GM18517 (cell line): ENCODE results near the gene SRRM4.
"Not testable (repeated sequence)": the region's sequence is repeated elsewhere in the genome, so short reads cannot be mapped to it uniquely, and the experiment has no call there.

ENCODE experiments used
- ATAC-seq: cut with Tn5 transposase; IDR thresholded peaks from one replicate; pipeline ENCODE4 v1.9.1; 2021; ENCODE audit warnings: mild to moderate bottlenecking, moderate library complexity; ENCODE audit not compliant: unreplicated experiment

SRRM4 gene

DNA sequence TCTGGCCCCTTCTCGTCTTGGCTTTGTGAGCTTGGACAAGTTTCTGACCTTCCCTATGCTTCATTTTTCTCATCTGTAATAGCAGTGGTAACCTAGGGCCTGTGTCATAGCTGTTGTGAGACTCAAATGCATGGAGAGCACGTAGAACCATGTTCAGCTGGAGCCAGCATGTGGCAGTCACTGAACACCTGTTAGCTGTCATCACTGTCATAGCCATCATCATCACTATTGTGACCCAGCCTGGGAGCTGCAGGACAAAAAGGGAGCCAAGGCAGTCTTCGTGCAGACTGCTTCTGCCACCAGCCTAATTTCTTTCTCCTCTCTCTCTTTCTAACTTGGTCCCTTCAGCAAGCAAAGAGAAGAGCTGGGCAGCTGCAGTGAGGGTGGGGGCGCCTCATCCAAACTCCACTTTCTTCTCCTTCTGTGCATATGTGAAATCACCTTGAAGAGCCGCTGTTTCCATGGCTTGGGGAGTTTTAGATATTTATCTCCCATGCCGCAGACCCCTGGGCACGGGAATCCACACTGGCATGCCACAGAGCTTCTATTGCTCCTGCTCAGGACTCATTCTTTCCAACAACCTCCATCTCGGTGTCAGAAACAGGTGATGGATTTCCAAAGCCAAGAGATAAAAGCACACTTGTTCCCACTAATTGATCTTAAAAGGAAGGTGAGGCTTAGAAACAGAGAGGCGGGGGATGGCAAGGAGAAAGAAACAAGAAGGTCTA lies 87.0 kb downstream of the SRRM4 start:
- ATAC-seq = no peak

DNA sequence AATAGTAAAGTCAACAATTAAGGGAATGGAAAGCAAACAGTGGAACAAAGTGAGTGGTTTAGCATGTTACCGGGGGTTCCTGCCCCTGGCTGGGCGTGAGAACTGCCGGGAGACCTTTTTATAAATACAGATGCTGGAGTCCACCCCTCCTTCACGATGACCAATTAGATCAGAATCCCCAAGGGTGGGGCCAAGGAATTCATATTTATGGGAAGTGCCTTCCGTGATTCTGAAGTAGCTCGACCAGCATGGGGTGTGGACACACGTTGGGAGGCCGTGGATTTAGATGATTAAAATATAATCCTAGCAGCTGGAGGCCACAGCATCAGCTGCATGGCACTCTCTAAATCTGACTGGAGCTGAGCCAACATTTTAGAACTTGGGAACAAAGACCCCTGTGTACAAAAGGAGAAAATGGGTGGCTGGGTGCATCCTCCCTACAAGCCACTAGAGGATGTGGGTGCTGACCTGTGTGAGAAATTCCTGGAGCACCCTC lies 87.9 kb downstream of the SRRM4 start:
- no peak for ATAC-seq

DNA sequence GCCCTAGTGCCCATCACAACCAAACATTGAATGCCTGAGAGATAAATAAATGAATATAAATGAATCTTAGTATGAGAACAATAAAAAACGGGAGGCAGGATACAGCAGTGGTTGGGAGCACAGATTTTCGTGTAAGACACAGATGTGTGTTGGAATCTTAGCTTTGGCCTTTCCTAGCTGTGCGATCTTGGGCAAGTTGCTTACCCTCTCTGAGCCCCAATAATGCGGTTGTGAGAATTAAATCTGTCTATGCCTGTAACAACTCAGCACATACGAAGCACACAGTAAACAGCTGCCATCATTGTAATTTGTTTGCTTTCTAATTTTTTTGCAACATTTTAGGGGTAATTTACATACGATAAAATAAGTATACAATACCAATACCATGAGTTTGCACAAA lies 89.8 kb downstream of the SRRM4 start:
- no peak for ATAC-seq

DNA sequence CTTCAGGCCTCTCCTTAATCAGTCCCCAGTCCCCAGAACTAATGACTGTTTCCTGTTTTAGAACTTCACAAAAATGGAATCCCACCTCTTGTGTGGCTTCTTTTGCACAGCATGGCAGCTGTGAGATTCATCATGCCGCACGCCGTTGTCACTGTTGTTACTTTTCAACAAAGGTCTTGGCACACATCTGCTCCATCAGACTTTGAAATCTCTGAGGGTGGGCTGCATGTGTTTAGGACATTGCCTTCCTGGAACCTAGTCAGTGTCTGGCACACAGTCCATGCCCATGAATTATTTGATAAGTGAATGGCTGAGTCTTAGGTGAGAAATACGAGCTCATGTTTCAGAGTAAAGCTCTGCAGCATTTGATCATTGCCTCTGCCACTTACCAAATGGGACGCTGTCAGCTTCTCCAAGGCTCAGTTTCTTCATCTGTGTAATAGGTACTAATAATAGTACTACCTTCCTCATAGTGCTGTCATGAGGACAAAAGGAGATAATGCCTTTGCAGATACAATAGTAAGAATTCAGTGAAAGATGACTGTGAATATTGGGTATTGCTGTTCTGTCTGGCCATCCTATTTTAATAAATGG lies 90.4 kb downstream of the SRRM4 start:
- ATAC-seq = no peak

DNA sequence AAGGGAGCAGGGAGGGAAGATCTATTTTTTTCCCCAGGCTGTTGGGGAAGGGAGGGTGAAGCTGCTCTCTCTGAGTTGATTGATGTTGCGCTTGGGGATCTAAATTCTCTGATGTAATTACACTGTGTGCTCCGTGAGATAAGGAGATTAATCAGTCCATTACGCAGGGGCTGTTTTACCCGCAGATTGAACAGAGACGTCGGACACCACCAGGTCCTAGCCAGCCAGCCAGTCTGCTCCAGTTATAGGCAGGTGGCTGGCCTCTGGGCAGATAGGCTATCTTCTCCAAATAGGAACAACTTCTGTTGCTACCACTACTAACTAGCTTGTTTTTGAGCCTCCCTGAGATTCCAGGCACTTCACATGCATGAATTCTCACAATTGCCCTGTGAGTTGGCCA lies 91.1 kb downstream of the SRRM4 start:
- no peak for ATAC-seq

DNA sequence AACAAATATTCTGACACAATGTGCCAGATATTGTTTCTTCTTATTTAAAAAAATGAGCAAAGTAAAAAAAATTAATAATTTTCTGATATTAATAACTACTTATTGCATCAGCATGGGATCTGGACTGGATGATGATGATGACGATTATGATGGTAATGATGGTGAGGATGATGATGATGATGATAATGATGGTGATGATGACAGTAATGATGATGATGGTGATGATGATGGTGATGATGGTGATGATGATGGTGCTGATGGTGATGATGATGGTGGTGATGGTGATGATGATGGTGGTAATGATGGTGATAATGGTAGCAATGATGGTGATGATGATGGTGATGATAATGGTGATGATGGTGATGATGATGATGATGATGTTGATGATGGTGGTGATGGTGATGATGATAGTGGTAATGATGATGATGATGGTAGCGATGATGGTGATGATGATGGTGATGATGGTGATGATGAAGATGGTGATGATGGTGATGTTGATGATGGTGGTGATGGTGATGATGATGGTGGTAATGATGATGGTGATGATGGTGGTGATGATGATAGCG lies 94.0 kb downstream of the SRRM4 start:
- ATAC-seq = no peak

DNA sequence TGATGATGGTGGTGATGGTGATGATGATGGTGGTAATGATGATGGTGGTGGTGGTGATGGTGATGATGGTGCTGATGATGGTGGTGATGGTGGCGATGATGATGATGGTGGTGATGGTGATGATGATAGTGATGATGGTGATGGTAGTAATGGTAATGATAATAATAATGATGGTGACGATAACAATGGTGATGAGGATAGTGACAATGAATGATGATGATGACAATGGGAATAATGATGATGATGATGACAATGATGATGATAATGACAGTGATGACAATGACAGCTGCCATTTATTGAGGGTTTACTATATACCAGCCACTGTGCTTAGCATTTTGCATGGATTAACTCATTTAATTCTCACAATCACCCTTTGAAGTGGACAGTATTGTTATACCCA lies 94.6 kb downstream of the SRRM4 start:
- no peak for ATAC-seq

DNA sequence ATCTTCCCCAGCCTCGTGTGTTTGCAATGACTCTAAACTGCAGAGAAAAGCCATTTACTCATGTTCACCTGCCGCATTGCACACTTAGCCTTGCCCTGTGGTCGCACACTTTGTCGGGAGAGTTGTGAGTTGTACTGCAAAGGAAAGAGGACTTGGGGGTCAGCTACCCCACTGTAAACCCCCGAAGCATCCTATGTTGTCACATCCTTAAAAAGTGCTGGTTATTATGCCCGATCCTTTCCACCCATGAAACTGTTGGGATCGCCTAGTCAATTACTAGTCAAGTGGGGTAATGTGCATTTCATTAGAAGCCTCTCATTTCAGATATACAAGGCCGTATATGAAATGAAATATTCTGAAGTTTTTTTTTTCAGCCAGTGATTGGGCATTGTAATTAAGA lies 98.2 kb downstream of the SRRM4 start:
- ATAC-seq = no peak

DNA sequence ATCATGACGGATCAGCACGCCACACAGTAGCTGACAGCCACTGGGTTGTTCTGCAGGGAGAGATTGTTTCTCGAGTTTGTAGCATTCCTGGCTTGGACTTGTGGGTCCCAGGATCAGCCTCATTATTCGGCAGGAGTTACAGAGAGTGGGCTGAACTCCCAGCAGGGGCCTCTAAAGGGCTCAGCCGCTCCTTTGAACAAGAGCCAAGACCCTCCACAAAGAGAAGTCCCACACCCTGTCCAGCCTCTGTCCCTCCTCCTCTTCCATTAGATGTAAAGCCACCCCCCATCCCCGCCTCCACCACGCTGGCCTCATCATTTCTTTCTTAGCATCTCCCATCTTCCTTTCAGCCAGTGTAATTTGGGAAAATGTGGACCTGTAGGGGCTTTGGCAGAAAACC lies 100.7 kb downstream of the SRRM4 start:
- no peak for ATAC-seq

DNA sequence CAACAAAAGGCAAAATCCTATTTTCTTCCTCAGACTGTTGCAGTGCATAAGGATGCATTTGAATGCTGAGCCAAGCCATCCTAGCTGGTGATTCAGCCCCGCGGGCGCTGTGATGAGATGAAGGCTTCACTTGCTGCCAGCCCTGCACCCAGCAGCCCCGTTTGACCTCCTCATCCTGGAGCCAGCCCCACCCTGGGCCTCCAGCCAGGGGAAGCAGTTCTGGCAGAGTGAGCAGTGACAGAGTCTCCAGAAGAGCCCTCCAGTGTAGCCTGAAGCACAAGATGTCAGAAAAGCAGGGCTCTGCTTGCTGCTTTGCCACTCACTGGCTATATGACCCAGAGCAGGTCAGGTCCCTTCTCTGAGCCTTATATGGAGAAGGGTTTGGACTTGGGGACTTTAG lies 101.2 kb downstream of the SRRM4 start:
- ATAC-seq = no peak

DNA sequence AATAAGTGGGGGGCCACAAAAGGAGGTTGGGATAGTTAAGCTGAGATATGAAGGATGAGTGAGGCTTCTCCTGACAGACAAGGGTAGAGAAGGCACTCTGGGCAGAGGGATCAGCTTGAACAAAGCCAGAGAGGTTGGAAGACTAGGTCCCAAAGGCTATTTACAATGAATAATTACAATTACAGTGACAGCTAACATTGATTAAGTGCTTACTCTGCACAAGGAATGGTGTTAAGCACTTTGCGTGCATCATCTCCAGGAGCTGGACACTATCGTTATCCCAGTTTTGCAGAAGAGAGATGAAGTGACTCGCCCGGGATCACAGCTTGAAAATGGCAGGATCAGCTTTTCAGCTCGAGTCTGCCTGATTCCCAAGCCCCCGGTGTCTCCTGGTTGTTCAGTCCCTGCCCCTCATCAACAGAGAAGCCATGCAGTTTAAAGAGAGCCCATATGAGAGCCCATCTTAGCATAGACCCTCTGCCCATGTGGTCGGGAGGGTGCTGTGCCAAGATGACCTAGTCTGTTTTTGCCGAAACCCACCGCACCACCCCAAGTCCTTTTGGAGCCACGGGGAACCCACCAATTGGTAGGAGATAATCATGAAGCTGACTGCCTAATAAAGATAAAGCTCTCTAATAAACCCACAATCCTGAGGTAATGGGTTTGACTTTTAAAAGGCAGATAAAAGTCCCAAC lies 107.5 kb downstream of the SRRM4 start:
- ATAC-seq = no peak

DNA sequence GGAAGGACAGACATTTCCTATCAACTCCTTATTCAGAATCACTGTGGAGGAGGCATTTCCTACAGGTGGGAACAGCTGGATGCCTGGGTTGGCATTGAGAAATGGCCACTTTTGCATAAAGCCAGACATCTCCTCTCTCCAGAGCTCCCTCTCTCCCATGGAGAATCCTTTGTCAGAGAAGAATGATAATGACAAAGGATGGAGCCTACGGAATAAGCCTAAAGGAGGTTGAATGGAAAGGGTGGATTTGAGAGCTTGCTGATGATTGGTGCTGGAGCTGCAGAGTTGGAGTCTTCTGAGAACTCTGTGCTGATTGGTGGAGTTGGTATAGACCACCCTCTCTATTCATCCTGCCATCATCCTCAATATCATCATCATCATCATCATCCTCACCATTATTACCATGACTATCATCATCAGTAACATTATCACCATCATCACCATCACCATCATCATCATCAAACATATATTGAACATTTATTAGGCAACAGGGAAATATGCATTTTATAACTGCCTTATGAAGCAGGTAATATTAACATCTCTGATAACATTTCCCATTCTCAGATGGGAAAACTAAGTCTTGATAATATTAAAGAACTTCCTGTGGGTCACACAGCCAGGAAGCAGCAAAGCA lies 108.2 kb downstream of the SRRM4 start:
- no peak for ATAC-seq

DNA sequence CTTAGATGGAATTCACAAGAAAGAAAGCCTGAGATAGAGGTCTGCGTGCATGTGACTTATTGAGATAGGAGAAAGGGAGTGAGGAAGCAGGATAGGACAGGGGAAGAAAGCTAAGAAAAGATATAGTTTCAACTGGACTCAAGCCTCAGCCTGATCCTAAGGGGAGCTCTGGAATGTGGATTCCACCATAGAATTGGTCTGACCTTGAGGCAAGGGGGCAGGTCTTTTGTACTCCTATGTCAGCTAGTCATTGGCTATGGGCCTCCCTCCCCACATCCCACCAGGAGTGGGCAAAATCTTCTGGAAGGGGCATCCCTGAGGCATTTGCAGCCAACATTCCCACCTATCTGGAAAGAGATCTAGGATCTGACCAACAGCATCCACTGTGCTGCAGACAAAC lies 108.9 kb downstream of the SRRM4 start:
- ATAC-seq = no peak

DNA sequence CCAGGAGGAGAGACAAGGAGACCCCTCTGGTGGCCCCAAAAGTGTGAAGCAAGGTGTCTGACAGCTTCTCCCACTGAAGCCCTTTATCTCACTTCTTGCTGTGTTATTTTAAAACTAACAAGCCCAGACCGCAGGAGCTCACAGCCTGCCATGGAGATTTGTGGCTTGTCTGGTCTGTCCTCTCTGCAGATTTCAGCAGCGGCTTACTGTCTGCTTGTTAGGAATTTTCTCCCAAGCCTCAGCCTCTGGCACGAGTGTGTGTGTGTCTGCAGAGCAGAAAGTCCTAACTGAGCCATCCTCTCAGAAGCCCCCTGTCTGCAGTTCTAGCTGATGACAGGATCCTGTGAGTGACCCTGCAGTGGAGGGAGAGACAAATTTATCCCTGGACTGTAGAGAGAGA lies 109.5 kb downstream of the SRRM4 start:
- ATAC-seq = no peak

DNA sequence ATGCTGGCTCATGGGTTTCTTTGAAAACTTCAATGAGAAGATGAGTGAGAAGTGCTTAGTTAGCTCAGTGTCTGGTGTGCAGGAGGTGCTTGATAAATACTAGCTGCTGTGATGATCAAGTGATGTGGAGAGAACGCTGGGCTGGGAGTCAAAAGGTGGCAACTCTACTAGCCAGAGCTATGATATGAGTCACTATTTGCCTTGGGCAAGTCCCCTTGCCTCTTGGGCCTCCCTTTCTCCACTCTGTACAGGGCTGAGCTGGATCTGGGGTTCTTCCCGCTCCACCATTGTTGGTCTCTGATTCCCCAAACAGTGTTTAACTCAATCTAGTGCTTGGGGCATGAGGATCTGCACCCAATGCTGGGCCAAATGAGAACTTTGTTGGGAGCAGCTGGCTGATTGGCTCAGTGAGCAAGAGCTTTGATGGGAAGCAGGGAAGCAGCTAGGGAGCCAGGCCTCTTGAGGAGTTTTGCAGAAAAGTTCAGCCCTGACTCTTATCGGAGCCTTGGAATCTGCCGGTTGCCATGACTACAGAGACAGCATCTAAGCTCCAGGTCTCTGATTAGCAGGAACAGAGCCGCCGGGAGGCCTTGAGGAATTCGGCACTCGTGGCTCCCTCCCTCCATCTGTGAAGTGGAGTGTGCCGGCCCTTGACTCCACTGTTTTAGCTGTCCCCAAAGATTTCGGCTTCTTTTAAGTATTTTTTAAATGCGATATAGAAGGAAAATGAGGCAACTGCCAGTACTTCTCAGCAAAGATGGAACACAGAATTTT lies 115.3 kb downstream of the SRRM4 start:
- ATAC-seq = no peak

DNA sequence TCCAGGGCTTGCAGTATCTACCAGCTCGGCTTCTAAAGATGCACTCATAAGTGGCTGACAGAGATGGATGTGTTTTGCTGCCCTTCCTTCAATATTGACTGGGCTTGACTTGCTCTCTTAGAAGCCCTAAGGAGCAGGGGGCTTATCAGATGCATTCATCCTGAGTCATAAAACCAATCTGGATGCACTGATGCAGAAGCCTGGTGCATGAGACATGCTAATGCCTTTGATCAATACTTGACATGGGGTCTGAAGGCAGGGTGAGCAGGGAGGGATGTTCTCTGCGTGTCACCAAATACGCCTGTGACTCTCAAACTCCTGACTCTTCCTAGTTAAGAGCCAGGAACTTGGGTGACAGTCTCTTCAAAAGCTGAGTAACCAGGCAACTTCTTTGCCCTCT lies 119.6 kb downstream of the SRRM4 start:
- ATAC-seq = no peak

DNA sequence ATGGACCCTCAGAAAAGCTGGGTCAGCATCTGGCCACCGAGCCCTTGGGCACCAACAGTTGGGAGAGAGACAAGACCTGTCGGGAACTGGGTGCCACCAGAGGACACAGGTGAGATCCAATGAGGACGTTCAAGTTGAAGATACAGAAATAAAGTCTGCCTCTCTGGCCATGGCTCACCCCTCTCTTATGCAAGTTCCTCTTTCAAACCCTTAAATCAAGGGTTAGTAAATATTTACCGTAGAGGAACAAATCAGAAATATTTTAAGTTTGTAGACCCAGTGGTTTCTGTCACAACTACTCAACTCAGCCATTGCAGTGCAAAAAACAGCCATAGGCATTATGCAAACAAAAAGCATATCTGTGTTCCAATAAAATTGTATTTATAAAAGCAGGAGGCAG lies 120.9 kb downstream of the SRRM4 start:
- ATAC-seq = no peak

DNA sequence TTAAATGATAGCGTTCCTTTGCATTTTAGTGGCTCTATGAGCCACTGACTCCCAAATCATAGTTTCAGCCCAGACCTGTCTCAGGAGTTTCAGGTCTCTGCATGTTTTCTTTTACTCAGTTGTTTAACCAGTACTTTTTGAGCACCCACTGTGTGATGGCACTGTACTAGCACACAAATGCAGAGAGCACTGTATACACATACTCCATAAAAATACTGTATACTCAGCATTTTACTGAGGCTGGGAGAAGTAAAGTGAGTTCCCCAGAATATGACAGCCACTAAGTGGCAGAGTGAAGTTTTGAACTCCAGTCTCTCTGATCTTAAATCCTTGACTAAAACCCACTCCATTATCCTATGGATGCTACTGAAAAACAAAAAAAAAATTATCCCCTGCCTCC lies 121.4 kb downstream of the SRRM4 start:
- ATAC-seq = no peak

DNA sequence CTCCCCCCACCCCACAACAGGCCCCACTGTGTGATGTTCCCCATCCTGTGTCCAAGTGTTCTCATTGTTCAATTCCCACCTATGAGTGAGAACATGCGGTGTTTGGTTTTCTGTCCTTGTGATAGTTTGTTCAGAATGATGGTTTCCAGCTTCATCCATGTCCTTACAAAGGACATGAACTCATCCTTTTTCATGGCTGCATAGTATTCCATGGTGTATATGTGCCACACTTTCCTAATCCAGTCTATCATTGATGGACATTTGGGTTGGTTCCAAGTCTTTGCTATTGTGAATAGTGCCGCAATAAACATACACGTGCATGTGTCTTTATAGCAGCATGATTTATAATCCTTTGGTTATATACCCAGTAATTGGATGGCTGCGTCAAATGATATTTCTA lies 123.6 kb downstream of the SRRM4 start:
- ATAC-seq = not testable (repeated sequence)

DNA sequence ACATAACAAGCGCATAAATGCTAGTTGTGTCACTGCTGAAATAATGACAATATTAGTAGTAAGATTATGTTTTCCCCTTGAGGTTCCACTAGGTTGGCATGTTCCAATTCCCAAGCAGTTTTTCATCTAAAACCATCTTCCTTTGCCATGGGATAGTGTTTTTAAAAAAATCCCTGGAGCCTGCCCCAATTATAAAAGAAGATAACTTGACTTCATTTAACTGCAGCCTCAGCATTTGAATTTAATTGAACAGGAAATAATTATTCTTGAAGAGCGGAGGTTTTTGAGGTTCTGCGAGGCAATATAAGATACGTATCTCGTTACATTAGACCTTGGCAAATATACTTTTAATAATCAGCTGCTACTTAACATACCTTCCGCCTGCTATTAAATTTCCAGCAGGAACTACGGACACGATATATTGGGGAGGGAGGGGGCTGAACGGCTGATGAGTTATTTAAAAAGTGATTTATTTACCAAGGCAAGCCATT lies 132.2 kb downstream of the SRRM4 start:
- no peak for ATAC-seq
